HepG2 (cell line): ENCODE measurements around the gene HEXA. TPM values are rescaled to one million over a fixed set of nuclear protein-coding genes. Genes with fewer than 3 reads are reported as not detected.

ENCODE experiments used
- ATAC-seq: fragments of 200-7000 bp; cut with Tn5 transposase; 3 replicates; pipeline ENCODE4 v1.9.1; 2020; ENCODE audit warnings: mild to moderate bottlenecking, moderate library complexity
- BruUV-seq: library from RNA; stranded (reverse); fragments of 400-500 nt; replicated peaks from 2 replicates; lab custom pipeline; 2021; lab: Mats Ljungman, UMichigan
- CTCF ChIA-PET: fragments of 300-600 bp; formaldehyde crosslinking; extraction: SDS; loops from one replicate; lab custom pipeline; 2021; ENCODE audit warnings: low total read pairs, inconsistent platforms, low intra/inter-chr PET ratio; lab: Yijun Ruan, JAX
- POLR2A ChIA-PET: fragments of 350-600 bp; sonication (Branson Sonifier 250); formaldehyde crosslinking; loops from one replicate; lab custom pipeline; 2020; ENCODE audit warnings: antibody characterized with exemption, inconsistent platforms; lab: Yijun Ruan, JAX
- DNase-seq: peaks from one replicate; pipeline ENCODE4 v3.0.0-alpha.2; 2015; ENCODE audit warnings: low spot score
- FAIRE-seq: peaks from 3 replicates; lab custom pipeline; 2011; peaks lifted over from hg19 to GRCh38; lab: Jason Lieb, UNC
- H2AFZ ChIP-seq: one replicate; pipeline ENCODE4 v1.6.1; 2011; ENCODE audit warnings: low read length, inconsistent platforms
- H3K27ac ChIP-seq: fragments of 300-600 bp; 3 replicates; pipeline ENCODE4 v1.8.0; 2011; ENCODE audit warnings: mixed run types, mild to moderate bottlenecking, mixed read lengths, low read length, inconsistent platforms; ENCODE audit not compliant: insufficient read depth; ENCODE audit errors: extremely low read length
- H3K27me3 ChIP-seq, 2 experiments: fragments of 200-600 bp in 1 of 2; 2 replicates in 1 of 2; 3 replicates in 1 of 2; pipeline versions ENCODE4 v1.6.0 to v1.8.0; 2011; ENCODE audit warnings: low read length in 2 of 2, mild to moderate bottlenecking in 2 of 2, moderate library complexity in 2 of 2, inconsistent platforms in 1 of 2; ENCODE audit not compliant: insufficient read depth in 2 of 2, control insufficient read depth in 1 of 2
- H3K36me3 ChIP-seq, 2 experiments: fragments of 200-600 bp in 1 of 2; replicated peaks in 1 of 2; 2 replicates in 1 of 2; 3 replicates in 1 of 2; pipeline versions ENCODE4 v1.5.1 to v1.8.0; 2011; ENCODE audit warnings: low read length in 2 of 2, inconsistent platforms in 1 of 2; ENCODE audit not compliant: insufficient read depth in 2 of 2, control insufficient read depth in 1 of 2
- H3K4me1 ChIP-seq: 2 replicates; pipeline ENCODE4 v1.5.1; 2012; ENCODE audit warnings: low read length, inconsistent platforms; ENCODE audit not compliant: insufficient read depth
- H3K4me2 ChIP-seq: 2 replicates; pipeline ENCODE4 v1.6.0; 2011; ENCODE audit warnings: low read depth, low read length, inconsistent platforms
- H3K4me3 ChIP-seq, 3 experiments: fragments of 200-600 bp in 1 of 3; sonication (generic), shearing (Covaris generic) in 1 of 3; replicated peaks in 1 of 3; 2 replicates each; pipeline ENCODE4 v1.5.1; 2011 to 2016; ENCODE audit warnings: low read length in 3 of 3, inconsistent platforms in 2 of 3, low read depth in 2 of 3, mild to moderate bottlenecking in 2 of 3, control low read depth in 1 of 3, mixed read lengths in 1 of 3; ENCODE audit not compliant: insufficient read depth in 1 of 3
- H3K79me2 ChIP-seq: one replicate; pipeline ENCODE4 v1.6.1; 2011; ENCODE audit warnings: low read length, inconsistent platforms; ENCODE audit not compliant: insufficient read depth
- H3K9ac ChIP-seq: 2 replicates; pipeline ENCODE4 v1.6.0; 2011; ENCODE audit warnings: mild to moderate bottlenecking, low read depth, low read length, inconsistent platforms; ENCODE audit not compliant: insufficient read depth
- H3K9me3 ChIP-seq: 2 replicates; pipeline ENCODE4 v1.5.1; 2012; ENCODE audit warnings: mild to moderate bottlenecking, low read length
- H4K20me1 ChIP-seq: 2 replicates; pipeline ENCODE4 v1.6.0; 2011; ENCODE audit warnings: inconsistent platforms, mild to moderate bottlenecking, low read length, moderate library complexity; ENCODE audit not compliant: insufficient read depth
- MEIS2 ChIP-seq: sonication (generic); formaldehyde crosslinking; IDR thresholded peaks from 2 replicates; pipeline ENCODE4 v1.9.0; 2021; ENCODE audit warnings: mild to moderate bottlenecking, missing genetic modification reagents
- POLR2G ChIP-seq: fragments of 200-400 bp; formaldehyde crosslinking; IDR thresholded peaks from 2 replicates; pipeline ENCODE4 v1.6.1; 2018; ENCODE audit warnings: mild to moderate bottlenecking, low read depth, low read length, moderate library complexity
- SKIL ChIP-seq: sonication (generic); formaldehyde crosslinking; IDR thresholded peaks from 2 replicates; pipeline ENCODE4 v1.8.0; 2022; ENCODE audit warnings: missing genetic modification reagents, mild to moderate bottlenecking, moderate library complexity, borderline replicate concordance
- SSRP1 ChIP-seq: IDR thresholded peaks from 2 replicates; pipeline ENCODE4 v1.6.1; 2016; ENCODE audit warnings: control low read depth
- YY1 ChIP-seq: IDR thresholded peaks from 2 replicates; pipeline ENCODE4 v1.6.1; 2011; ENCODE audit warnings: low read length, low read depth, moderate library complexity, mild to moderate bottlenecking; ENCODE audit not compliant: insufficient read depth, insufficient replicate concordance
- ZNF225 ChIP-seq: sonication (generic); formaldehyde crosslinking; IDR thresholded peaks from 2 replicates; pipeline ENCODE4 v1.4.0; 2020; ENCODE audit warnings: mild to moderate bottlenecking, missing genetic modification reagents
- ZNF510 ChIP-seq: sonication (generic); formaldehyde crosslinking; IDR thresholded peaks from 2 replicates; pipeline ENCODE4 v1.4.0; 2020; ENCODE audit warnings: low read depth, mild to moderate bottlenecking, missing genetic modification reagents
- ZNF589 ChIP-seq: sonication (generic); formaldehyde crosslinking; conservative IDR thresholded peaks from 2 replicates; pipeline ENCODE4 v1.8.0; 2022; ENCODE audit warnings: mild to moderate bottlenecking, moderate library complexity, missing genetic modification reagents
- WGBS: methylation state at CpG from one replicate; pipeline ENCODE4 v1.1.6; 2017; ENCODE audit warnings: low lambda C conversion rate; 5-methylcytosine and 5-hydroxymethylcytosine counted together
- in situ Hi-C: cut with HindIII; loops from 2 replicates; pipeline ENCODE4 v1.10.0; 2017; ENCODE audit warnings: low pct_unique_long_range_greater_than_20kb; ENCODE audit not compliant: extremely low pct_ligation_motif_present
- intact Hi-C: fragments of 100-400 bp; cut with micrococcal nuclease; formaldehyde crosslinking; loops from one replicate; pipeline ENCODE4 v1.10.0; 2022; ENCODE audit not compliant: unreplicated experiment
- polyA plus RNA-seq, 8 experiments: library from polyadenylated mRNA; depleted of rRNA in 3 of 8; stranded (reverse) in 7 of 8; unstranded in 1 of 8; fragments of >200 nt; fragmentation: Illumina TruSeq in 4 of 8; extraction: Trizol in 4 of 8; gene quantifications; 2 replicates each; pipeline versions ENCODE4 v1.2.1 to v1.2.3, GENCODE V29; 2011 to 2016; ENCODE audit warnings: low read depth in 4 of 8, missing spikeins in 1 of 8, mixed read lengths in 1 of 8; ENCODE audit not compliant: insufficient read depth in 1 of 8
- total RNA-seq, 5 experiments: library from RNA; depleted of rRNA; stranded (reverse); fragments of >200 nt; fragmentation: Illumina TruSeq; extraction: Trizol; gene quantifications; 2 replicates each; pipeline ENCODE4 v1.2.3, GENCODE V29; 2016; ENCODE audit warnings: low read depth in 1 of 5
- TF ChIP-seq, protein P1 (sequence below): IDR thresholded peaks from 2 replicates; pipeline ENCODE4 v1.6.1; 2018; ENCODE audit warnings: missing genetic modification reagents
- TF ChIP-seq, protein P2 (sequence below): sonication (generic); formaldehyde crosslinking; IDR thresholded peaks from 2 replicates; pipeline ENCODE4 v1.4.0; 2020; ENCODE audit warnings: missing genetic modification reagents, borderline replicate concordance

The HEXA gene
- total and polyA plus RNA-seq, 2 of the 13 experiments (the other 11 are each of a cell fraction or from before 2014, with no cell fraction given) = 106 to 219 TPM

- in situ Hi-C loops = no loop called here
- H3K9ac ChIP-seq = no peak overlapping the region
- intact Hi-C loops = no loop called here
- FAIRE-seq (no peak), ATAC-seq (no peak), DNase-seq (no peak)
- POLR2A ChIA-PET = no interaction called here
- no peaks in the 10 kb centered on the region for H3K27me3 ChIP-seq
- no peaks in the 10 kb centered on the region for H4K20me1 ChIP-seq
- CTCF ChIA-PET = no interaction called here
- H3K79me2 ChIP-seq = no peaks in the 10 kb centered on the region
- BruUV-seq = no TSS peak
- H3K27ac ChIP-seq = no peak overlapping the region
- TF ChIP-seq SKIL = no peak
- TF ChIP-seq POLR2G = no peak
- TF ChIP-seq, protein P1, sequence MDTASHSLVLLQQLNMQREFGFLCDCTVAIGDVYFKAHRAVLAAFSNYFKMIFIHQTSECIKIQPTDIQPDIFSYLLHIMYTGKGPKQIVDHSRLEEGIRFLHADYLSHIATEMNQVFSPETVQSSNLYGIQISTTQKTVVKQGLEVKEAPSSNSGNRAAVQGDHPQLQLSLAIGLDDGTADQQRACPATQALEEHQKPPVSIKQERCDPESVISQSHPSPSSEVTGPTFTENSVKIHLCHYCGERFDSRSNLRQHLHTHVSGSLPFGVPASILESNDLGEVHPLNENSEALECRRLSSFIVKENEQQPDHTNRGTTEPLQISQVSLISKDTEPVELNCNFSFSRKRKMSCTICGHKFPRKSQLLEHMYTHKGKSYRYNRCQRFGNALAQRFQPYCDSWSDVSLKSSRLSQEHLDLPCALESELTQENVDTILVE (CRISPR knock-in tag) = no peak
- TF ChIP-seq MEIS2 (CRISPR knock-in tag) = no peak
- no peak for TF ChIP-seq ZNF225 (CRISPR knock-in tag)
- TF ChIP-seq ZNF589 (CRISPR knock-in tag) = no peak
- no peak for TF ChIP-seq ZNF510 (CRISPR knock-in tag)
- TF ChIP-seq YY1 = no peak
- TF ChIP-seq SSRP1 = no peak
- TF ChIP-seq, protein P2, sequence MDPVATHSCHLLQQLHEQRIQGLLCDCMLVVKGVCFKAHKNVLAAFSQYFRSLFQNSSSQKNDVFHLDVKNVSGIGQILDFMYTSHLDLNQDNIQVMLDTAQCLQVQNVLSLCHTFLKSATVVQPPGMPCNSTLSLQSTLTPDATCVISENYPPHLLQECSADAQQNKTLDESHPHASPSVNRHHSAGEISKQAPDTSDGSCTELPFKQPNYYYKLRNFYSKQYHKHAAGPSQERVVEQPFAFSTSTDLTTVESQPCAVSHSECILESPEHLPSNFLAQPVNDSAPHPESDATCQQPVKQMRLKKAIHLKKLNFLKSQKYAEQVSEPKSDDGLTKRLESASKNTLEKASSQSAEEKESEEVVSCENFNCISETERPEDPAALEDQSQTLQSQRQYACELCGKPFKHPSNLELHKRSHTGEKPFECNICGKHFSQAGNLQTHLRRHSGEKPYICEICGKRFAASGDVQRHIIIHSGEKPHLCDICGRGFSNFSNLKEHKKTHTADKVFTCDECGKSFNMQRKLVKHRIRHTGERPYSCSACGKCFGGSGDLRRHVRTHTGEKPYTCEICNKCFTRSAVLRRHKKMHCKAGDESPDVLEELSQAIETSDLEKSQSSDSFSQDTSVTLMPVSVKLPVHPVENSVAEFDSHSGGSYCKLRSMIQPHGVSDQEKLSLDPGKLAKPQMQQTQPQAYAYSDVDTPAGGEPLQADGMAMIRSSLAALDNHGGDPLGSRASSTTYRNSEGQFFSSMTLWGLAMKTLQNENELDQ (CRISPR knock-in tag) = no peak
- H3K4me3 ChIP-seq = no peak overlapping the region
- H3K4me1 ChIP-seq = no peaks in the 10 kb centered on the region
- H3K36me3 ChIP-seq = no peaks in the 10 kb centered on the region
- no peaks in the 10 kb centered on the region for H3K9me3 ChIP-seq
- no peak overlapping the region for H2AFZ ChIP-seq
- 80% methylated on average over 1 of the region's 1 CpG for WGBS
- no peak overlapping the region for H3K4me2 ChIP-seq
Observed at GRCh38 chr15:72302955-72303354, 72.9 kb downstream of the HEXA start.

Other genes with a start within 250 kb of the HEXA start
- 0.32 TPM in 1 of 2 replicates, not detected in the other for gene GRAMD2A, start 178.2 kb downstream of the HEXA start, total RNA-seq (2016; rRNA removed; fragmentation: Illumina TruSeq; extraction: Trizol)
- gene GRAMD2A, start 178.2 kb downstream of the HEXA start, polyA plus RNA-seq (2011; rRNA removed) = 0.04 and 0.13 TPM in 2 replicates
- 488 and 574 TPM in 2 replicates for gene PKM, start 144.8 kb downstream of the HEXA start, total RNA-seq (2016; rRNA removed; fragmentation: Illumina TruSeq; extraction: Trizol)
- 766 and 780 TPM in 2 replicates for gene PKM, start 144.8 kb downstream of the HEXA start, polyA plus RNA-seq (2011; rRNA removed)
- gene PARP6, start 103.5 kb downstream of the HEXA start, total RNA-seq (2016; rRNA removed; fragmentation: Illumina TruSeq; extraction: Trizol) = 0.22 TPM in 1 of 2 replicates, not detected in the other
- gene PARP6, start 103.5 kb downstream of the HEXA start, polyA plus RNA-seq (2011; rRNA removed) = 0.87 and 1.3 TPM in 2 replicates
- gene CELF6, start 55.9 kb downstream of the HEXA start, total RNA-seq (2016; rRNA removed; fragmentation: Illumina TruSeq; extraction: Trizol) = 0.10 and 0.49 TPM in 2 replicates
- gene CELF6, start 55.9 kb downstream of the HEXA start, polyA plus RNA-seq (2011; rRNA removed) = 0.94 and 1.3 TPM in 2 replicates
- not detected in 2 replicates for gene TMEM202, start 22.3 kb upstream of the HEXA start, total RNA-seq (2016; rRNA removed; fragmentation: Illumina TruSeq; extraction: Trizol)
- not detected in 2 replicates for gene TMEM202, start 22.3 kb upstream of the HEXA start, polyA plus RNA-seq (2011; rRNA removed)
- 59.8 and 86.6 TPM in 2 replicates for gene ARIH1, start 98.3 kb upstream of the HEXA start, total RNA-seq (2016; rRNA removed; fragmentation: Illumina TruSeq; extraction: Trizol)
- 38.8 TPM in 2 replicates for gene ARIH1, start 98.3 kb upstream of the HEXA start, polyA plus RNA-seq (2011; rRNA removed)